WTC11 (cell line): ENCODE data around the gene TSKU. TPM values are rescaled to one million over a fixed set of nuclear protein-coding genes. Genes with fewer than 3 reads are reported as not detected.

Experiments
- ATAC-seq: fragments of 200-7000 bp; cut with Tn5 transposase; 2 replicates; pipeline ENCODE4 v1.10.0; 2021; ENCODE audit warnings: mild to moderate bottlenecking, moderate library complexity
- CTCF ChIA-PET: fragments of 300-600 bp; sonication (Branson Sonifier 250); formaldehyde crosslinking; loops from one replicate; lab custom pipeline; 2021; ENCODE audit warnings: antibody characterized with exemption; lab: Charles Lee
- POLR2A ChIA-PET: fragments of 350-600 bp; sonication (Branson Sonifier 250); formaldehyde crosslinking; loops from one replicate; lab custom pipeline; 2021; ENCODE audit warnings: antibody characterized with exemption; lab: Charles Lee
- DNase-seq: peaks from one replicate; pipeline ENCODE4 v3.0.0; 2021; ENCODE audit warnings: low spot score
- H3K27ac Mint-ChIP-seq: 2 replicates; pipeline ENCODE4 v1.8.0; 2021; ENCODE audit warnings: mixed read lengths
- H3K27me3 Mint-ChIP-seq: 2 replicates; pipeline ENCODE4 v1.8.0; 2021; ENCODE audit warnings: low read depth, mild to moderate bottlenecking, moderate library complexity, mixed read lengths
- H3K36me3 Mint-ChIP-seq: 2 replicates; pipeline ENCODE4 v1.8.0; 2021; ENCODE audit warnings: mixed read lengths
- H3K4me1 Mint-ChIP-seq: 2 replicates; pipeline ENCODE4 v1.8.0; 2022; ENCODE audit warnings: mixed read lengths
- H3K4me3 Mint-ChIP-seq: 2 replicates; pipeline ENCODE4 v1.8.0; 2021; ENCODE audit warnings: mild to moderate bottlenecking, moderate library complexity, mixed read lengths
- H3K9me3 Mint-ChIP-seq: 2 replicates; pipeline ENCODE4 v1.8.0; 2021; ENCODE audit warnings: mixed read lengths
- ATF1 ChIP-seq: sonication (generic); formaldehyde crosslinking; IDR thresholded peaks from 2 replicates; pipeline ENCODE4 v1.8.1; 2023; ENCODE audit warnings: mild to moderate bottlenecking, moderate library complexity, missing genetic modification reagents
- CREM ChIP-seq: sonication (generic); formaldehyde crosslinking; IDR thresholded peaks from 2 replicates; pipeline ENCODE4 v1.8.1; 2022; ENCODE audit warnings: mild to moderate bottlenecking, missing genetic modification reagents, moderate library complexity
- EMX1 ChIP-seq: fragments of 250-450 bp; sonication (Bioruptor Pico); IDR thresholded peaks from 2 replicates; pipeline ENCODE4 v1.8.0; 2021; ENCODE audit warnings: mild to moderate bottlenecking
- JAZF1 ChIP-seq: fragments of 250-450 bp; sonication (Bioruptor Pico); IDR thresholded peaks from 2 replicates; pipeline ENCODE4 v1.9.0; 2021; ENCODE audit warnings: moderate library complexity, mild to moderate bottlenecking, inconsistent platforms
- NFATC4 ChIP-seq: fragments of 250-450 bp; sonication (Bioruptor Pico); IDR thresholded peaks from 2 replicates; pipeline ENCODE4 v1.9.0; 2021; ENCODE audit warnings: mild to moderate bottlenecking
- NR1H2 ChIP-seq: sonication (generic); formaldehyde crosslinking; IDR thresholded peaks from 2 replicates; pipeline ENCODE4 v1.9.0; 2021; ENCODE audit warnings: mild to moderate bottlenecking, moderate library complexity, missing genetic modification reagents
- NR2C2 ChIP-seq: sonication (generic); formaldehyde crosslinking; IDR thresholded peaks from 2 replicates; pipeline ENCODE4 v1.8.0; 2022; ENCODE audit warnings: mild to moderate bottlenecking, missing genetic modification reagents
- PRRX2 ChIP-seq: fragments of 250-450 bp; sonication (Bioruptor Pico); IDR thresholded peaks from 2 replicates; pipeline ENCODE4 v1.8.0; 2021; ENCODE audit warnings: mild to moderate bottlenecking
- SOX15 ChIP-seq: fragments of 250-450 bp; sonication (Bioruptor Pico); IDR thresholded peaks from 2 replicates; pipeline ENCODE4 v1.9.0; 2021; ENCODE audit warnings: mild to moderate bottlenecking
- TEAD1 ChIP-seq: sonication (generic); formaldehyde crosslinking; IDR thresholded peaks from 2 replicates; pipeline ENCODE4 v1.8.0; 2022; ENCODE audit warnings: mild to moderate bottlenecking, missing genetic modification reagents
- TEAD4 ChIP-seq: sonication (generic); formaldehyde crosslinking; IDR thresholded peaks from 2 replicates; pipeline ENCODE4 v1.8.0; 2022; ENCODE audit warnings: mild to moderate bottlenecking, missing genetic modification reagents
- TP53 ChIP-seq: sonication (generic); formaldehyde crosslinking; IDR thresholded peaks from 2 replicates; pipeline ENCODE4 v1.8.1; 2023; ENCODE audit warnings: mild to moderate bottlenecking, missing genetic modification reagents
- ZBTB21 ChIP-seq: sonication (generic); formaldehyde crosslinking; IDR thresholded peaks from 2 replicates; pipeline ENCODE4 v1.8.1; 2023; ENCODE audit warnings: mild to moderate bottlenecking, missing genetic modification reagents, borderline replicate concordance
- ZNF219 ChIP-seq: sonication (generic); formaldehyde crosslinking; IDR thresholded peaks from 2 replicates; pipeline ENCODE4 v1.8.0; 2023; ENCODE audit warnings: missing genetic modification reagents, mild to moderate bottlenecking, borderline replicate concordance
- ZNF396 ChIP-seq: fragments of 250-450 bp; sonication (Bioruptor Pico); IDR thresholded peaks from 2 replicates; pipeline ENCODE4 v1.8.0; 2021; ENCODE audit warnings: mild to moderate bottlenecking, moderate library complexity, borderline replicate concordance
- total RNA-seq: library from RNA; stranded (reverse); gene quantifications from 3 replicates; pipeline ENCODE4 v1.2.3, GENCODE V29; 2021
- TF ChIP-seq, protein P1 (sequence below): fragments of 250-450 bp; sonication (Bioruptor Pico); IDR thresholded peaks from 2 replicates; pipeline ENCODE4 v1.9.0; 2021; ENCODE audit warnings: moderate library complexity, mild to moderate bottlenecking, inconsistent platforms, borderline replicate concordance
- TF ChIP-seq, protein P2 (sequence below): sonication (generic); formaldehyde crosslinking; conservative IDR thresholded peaks from 2 replicates; pipeline ENCODE4 v1.8.1; 2023; ENCODE audit warnings: mild to moderate bottlenecking, low read depth, missing genetic modification reagents, moderate library complexity
- TF ChIP-seq, protein P3 (sequence below): fragments of 200-600 bp; IDR thresholded peaks from 2 replicates; pipeline ENCODE4 v1.8.0; 2022; ENCODE audit warnings: antibody characterized with exemption
- TF ChIP-seq, protein P4 (sequence below): fragments of 250-450 bp; sonication (Bioruptor Pico); IDR thresholded peaks from 2 replicates; pipeline ENCODE4 v1.9.0; 2021; ENCODE audit warnings: mild to moderate bottlenecking, borderline replicate concordance

Gene TSKU
- total RNA-seq, 1 experiment from 2014 or later: 30.3 TPM

DNA sequence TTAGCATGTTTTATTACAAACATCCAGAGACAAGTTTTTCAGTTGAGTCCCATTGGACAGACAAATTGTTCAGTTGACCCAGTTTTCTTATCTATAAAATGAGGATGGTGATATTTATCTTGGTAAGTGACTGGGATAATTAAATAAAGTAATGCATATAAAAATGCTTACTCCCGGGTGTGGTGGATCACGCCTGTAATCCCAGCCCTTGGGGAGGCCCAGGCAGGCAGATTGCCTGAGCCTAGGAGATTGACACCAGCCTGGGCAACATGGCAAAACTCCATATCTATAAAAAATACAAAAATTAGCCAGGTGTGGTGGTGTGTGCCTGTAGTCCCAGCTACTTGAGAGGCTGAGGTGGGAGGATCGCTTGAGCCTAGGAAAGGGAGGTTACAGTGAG lies 61.9 kb downstream of the TSKU start:
- H3K27ac Mint-ChIP-seq: no peak overlapping the region
- ChIA-PET CTCF (interaction anchor here (1.0 to 1.3 kb wide), 3 partner anchors 74 to 123 kb away, joined by 3 to 4 read pairs (median 3); no protein-coding TSS in a partner anchor), POLR2A (no interaction called here)
- no peaks in the 10 kb centered on the region for H3K36me3 Mint-ChIP-seq
- peaks cover 10% of the 10 kb centered on the region for H3K9me3 Mint-ChIP-seq
- DNase-seq (no peak), ATAC-seq (no peak)
- peaks cover 3% of the 10 kb centered on the region; the same call in 1 of the 2 replicates for H3K4me1 Mint-ChIP-seq
- TF ChIP-seq EMX1: no peak
- TF ChIP-seq, protein P1, sequence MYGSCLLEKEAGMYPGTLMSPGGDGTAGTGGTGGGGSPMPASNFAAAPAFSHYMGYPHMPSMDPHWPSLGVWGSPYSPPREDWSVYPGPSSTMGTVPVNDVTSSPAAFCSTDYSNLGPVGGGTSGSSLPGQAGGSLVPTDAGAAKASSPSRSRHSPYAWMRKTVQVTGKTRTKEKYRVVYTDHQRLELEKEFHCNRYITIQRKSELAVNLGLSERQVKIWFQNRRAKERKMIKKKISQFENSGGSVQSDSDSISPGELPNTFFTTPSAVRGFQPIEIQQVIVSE (CRISPR knock-in tag): no peak
- peaks cover 9% of the 10 kb centered on the region for H3K27me3 Mint-ChIP-seq
- H3K4me3 Mint-ChIP-seq: no peak overlapping the region

DNA sequence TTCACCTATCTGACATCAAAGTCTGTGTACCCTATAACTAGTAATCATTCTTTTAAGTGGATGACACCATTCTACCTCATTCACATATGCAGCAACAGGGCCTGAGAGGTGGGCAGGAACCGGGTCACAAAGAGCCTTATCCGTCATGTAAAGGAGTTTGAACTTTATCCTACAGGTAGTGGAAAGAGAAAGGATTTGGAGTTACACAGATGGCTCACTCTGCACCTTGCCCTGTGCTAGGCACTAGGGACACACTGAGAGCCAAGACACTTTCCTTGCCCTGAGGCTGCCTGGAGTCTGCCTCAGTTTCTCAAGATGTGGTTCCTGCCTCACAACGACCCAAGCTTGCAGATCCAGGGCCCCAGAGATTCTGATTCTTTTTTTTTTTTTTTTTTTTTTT lies 63.3 kb downstream of the TSKU start:
- no peak overlapping the region for H3K4me3 Mint-ChIP-seq
- ATAC-seq (no peak), DNase-seq (no peak)
- no peak overlapping the region for H3K27ac Mint-ChIP-seq
- ChIA-PET POLR2A (no interaction called here), CTCF (no interaction called here)
- peaks cover 10% of the 10 kb centered on the region for H3K9me3 Mint-ChIP-seq
- peaks cover 3% of the 10 kb centered on the region; the same call in 1 of the 2 replicates for H3K4me1 Mint-ChIP-seq
- no peaks in the 10 kb centered on the region for H3K36me3 Mint-ChIP-seq
- peaks cover 9% of the 10 kb centered on the region for H3K27me3 Mint-ChIP-seq
- TF ChIP-seq, protein P2, sequence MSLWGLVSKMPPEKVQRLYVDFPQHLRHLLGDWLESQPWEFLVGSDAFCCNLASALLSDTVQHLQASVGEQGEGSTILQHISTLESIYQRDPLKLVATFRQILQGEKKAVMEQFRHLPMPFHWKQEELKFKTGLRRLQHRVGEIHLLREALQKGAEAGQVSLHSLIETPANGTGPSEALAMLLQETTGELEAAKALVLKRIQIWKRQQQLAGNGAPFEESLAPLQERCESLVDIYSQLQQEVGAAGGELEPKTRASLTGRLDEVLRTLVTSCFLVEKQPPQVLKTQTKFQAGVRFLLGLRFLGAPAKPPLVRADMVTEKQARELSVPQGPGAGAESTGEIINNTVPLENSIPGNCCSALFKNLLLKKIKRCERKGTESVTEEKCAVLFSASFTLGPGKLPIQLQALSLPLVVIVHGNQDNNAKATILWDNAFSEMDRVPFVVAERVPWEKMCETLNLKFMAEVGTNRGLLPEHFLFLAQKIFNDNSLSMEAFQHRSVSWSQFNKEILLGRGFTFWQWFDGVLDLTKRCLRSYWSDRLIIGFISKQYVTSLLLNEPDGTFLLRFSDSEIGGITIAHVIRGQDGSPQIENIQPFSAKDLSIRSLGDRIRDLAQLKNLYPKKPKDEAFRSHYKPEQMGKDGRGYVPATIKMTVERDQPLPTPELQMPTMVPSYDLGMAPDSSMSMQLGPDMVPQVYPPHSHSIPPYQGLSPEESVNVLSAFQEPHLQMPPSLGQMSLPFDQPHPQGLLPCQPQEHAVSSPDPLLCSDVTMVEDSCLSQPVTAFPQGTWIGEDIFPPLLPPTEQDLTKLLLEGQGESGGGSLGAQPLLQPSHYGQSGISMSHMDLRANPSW (CRISPR knock-in tag): no peak
- TF ChIP-seq CREM (CRISPR knock-in tag): no peak
- no peak for TF ChIP-seq PRRX2 (CRISPR knock-in tag)
- no peak for TF ChIP-seq NFATC4 (CRISPR knock-in tag)
- TF ChIP-seq ZNF396: no peak
- TF ChIP-seq JAZF1 (CRISPR knock-in tag): no peak
- no peak for TF ChIP-seq TP53 (CRISPR knock-in tag)
- TF ChIP-seq, protein P1 (CRISPR knock-in tag): no peak
- no peak for TF ChIP-seq SOX15 (CRISPR knock-in tag)
- TF ChIP-seq, protein P3, sequence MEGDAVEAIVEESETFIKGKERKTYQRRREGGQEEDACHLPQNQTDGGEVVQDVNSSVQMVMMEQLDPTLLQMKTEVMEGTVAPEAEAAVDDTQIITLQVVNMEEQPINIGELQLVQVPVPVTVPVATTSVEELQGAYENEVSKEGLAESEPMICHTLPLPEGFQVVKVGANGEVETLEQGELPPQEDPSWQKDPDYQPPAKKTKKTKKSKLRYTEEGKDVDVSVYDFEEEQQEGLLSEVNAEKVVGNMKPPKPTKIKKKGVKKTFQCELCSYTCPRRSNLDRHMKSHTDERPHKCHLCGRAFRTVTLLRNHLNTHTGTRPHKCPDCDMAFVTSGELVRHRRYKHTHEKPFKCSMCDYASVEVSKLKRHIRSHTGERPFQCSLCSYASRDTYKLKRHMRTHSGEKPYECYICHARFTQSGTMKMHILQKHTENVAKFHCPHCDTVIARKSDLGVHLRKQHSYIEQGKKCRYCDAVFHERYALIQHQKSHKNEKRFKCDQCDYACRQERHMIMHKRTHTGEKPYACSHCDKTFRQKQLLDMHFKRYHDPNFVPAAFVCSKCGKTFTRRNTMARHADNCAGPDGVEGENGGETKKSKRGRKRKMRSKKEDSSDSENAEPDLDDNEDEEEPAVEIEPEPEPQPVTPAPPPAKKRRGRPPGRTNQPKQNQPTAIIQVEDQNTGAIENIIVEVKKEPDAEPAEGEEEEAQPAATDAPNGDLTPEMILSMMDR: no peak
- no peak for TF ChIP-seq NR2C2 (CRISPR knock-in tag)
- no peak for TF ChIP-seq ZNF219 (CRISPR knock-in tag)
- TF ChIP-seq NR1H2 (CRISPR knock-in tag): no peak
- TF ChIP-seq ATF1 (CRISPR knock-in tag): no peak
- TF ChIP-seq, protein P4, sequence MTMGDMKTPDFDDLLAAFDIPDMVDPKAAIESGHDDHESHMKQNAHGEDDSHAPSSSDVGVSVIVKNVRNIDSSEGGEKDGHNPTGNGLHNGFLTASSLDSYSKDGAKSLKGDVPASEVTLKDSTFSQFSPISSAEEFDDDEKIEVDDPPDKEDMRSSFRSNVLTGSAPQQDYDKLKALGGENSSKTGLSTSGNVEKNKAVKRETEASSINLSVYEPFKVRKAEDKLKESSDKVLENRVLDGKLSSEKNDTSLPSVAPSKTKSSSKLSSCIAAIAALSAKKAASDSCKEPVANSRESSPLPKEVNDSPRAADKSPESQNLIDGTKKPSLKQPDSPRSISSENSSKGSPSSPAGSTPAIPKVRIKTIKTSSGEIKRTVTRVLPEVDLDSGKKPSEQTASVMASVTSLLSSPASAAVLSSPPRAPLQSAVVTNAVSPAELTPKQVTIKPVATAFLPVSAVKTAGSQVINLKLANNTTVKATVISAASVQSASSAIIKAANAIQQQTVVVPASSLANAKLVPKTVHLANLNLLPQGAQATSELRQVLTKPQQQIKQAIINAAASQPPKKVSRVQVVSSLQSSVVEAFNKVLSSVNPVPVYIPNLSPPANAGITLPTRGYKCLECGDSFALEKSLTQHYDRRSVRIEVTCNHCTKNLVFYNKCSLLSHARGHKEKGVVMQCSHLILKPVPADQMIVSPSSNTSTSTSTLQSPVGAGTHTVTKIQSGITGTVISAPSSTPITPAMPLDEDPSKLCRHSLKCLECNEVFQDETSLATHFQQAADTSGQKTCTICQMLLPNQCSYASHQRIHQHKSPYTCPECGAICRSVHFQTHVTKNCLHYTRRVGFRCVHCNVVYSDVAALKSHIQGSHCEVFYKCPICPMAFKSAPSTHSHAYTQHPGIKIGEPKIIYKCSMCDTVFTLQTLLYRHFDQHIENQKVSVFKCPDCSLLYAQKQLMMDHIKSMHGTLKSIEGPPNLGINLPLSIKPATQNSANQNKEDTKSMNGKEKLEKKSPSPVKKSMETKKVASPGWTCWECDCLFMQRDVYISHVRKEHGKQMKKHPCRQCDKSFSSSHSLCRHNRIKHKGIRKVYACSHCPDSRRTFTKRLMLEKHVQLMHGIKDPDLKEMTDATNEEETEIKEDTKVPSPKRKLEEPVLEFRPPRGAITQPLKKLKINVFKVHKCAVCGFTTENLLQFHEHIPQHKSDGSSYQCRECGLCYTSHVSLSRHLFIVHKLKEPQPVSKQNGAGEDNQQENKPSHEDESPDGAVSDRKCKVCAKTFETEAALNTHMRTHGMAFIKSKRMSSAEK: no peak
- TF ChIP-seq ZBTB21 (CRISPR knock-in tag): no peak
- TF ChIP-seq TEAD4 (CRISPR knock-in tag): no peak
- TF ChIP-seq TEAD1 (CRISPR knock-in tag): no peak
